Uterus (tissue), 4 donors: ENCODE measurements around the gene KIF26A. TPM values are rescaled to one million over a fixed set of nuclear protein-coding genes. Genes with fewer than 3 reads are reported as not detected.

Experiments
- DNase-seq, 2 donors: peaks; one replicate each; pipeline ENCODE4 v3.0.0-alpha.2; 2019 to 2020
- H3K27ac ChIP-seq, 2 donors: fragments of 200-600 bp; sonication (generic); 1 replicate in 1 of 2; 2 replicates in 1 of 2; pipeline ENCODE4 v1.5.1; 2016 to 2018
- H3K27me3 ChIP-seq, 2 donors: fragments of 200-600 bp; sonication (generic); one replicate each; pipeline ENCODE4 v1.5.1; 2018 to 2019; ENCODE audit warnings: control low read depth in 1 of 2
- H3K36me3 ChIP-seq, 2 donors: fragments of 200-600 bp; sonication (generic); one replicate each; pipeline ENCODE4 v1.5.1; 2019; ENCODE audit warnings: control low read depth in 1 of 2
- H3K4me1 ChIP-seq, 2 donors: fragments of 200-600 bp; sonication (generic); one replicate each; pipeline ENCODE4 v1.5.1; 2018 to 2019; ENCODE audit warnings: control low read depth in 1 of 2
- H3K4me3 ChIP-seq, 2 donors: fragments of 200-600 bp; sonication (generic); 1 replicate in 1 of 2; 2 replicates in 1 of 2; pipeline ENCODE4 v1.5.1; 2018 to 2019; ENCODE audit warnings: mild to moderate bottlenecking in 1 of 2
- H3K9me3 ChIP-seq, 2 donors: fragments of 200-600 bp; sonication (generic); one replicate each; pipeline ENCODE4 v1.5.1; 2019; ENCODE audit warnings: control low read depth in 1 of 2
- CTCF ChIP-seq, 4 experiments: fragments of 200-600 bp in 2 of 4; fragments of 450-650 bp in 2 of 4; sonication (generic) in 2 of 4; IDR thresholded peaks; one replicate each; pipeline ENCODE4 v1.5.1; 2016 to 2019; ENCODE audit warnings: antibody characterized with exemption in 4 of 4, mild to moderate bottlenecking in 2 of 4, moderate library complexity in 1 of 4
- POLR2A ChIP-seq, 2 donors: fragments of 450-650 bp; IDR thresholded peaks; one replicate each; pipeline ENCODE4 v1.6.1; 2016; ENCODE audit warnings: antibody characterized with exemption in 2 of 2, mild to moderate bottlenecking in 1 of 2, moderate library complexity in 1 of 2
- intact Hi-C: fragments of 100-400 bp; cut with DNase I; formaldehyde crosslinking; loops from one replicate; pipeline ENCODE4 v1.15.1; 2023; ENCODE audit warnings: low total_unique reads
- total RNA-seq, 4 donors: library from RNA; depleted of rRNA in 3 of 4; stranded (reverse); fragments of >200 nt in 3 of 4; gene quantifications; one replicate each; pipeline versions ENCODE4 v1.1.0 to v1.2.4, GENCODE V29; 2014 to 2023
- donor health status: DM: yes; HTN: yes; CAD: no.

KIF26A gene
- total RNA-seq, 4 donors from 2014 or later = 4.1 to 10.5 (median 7.5) TPM

DNA sequence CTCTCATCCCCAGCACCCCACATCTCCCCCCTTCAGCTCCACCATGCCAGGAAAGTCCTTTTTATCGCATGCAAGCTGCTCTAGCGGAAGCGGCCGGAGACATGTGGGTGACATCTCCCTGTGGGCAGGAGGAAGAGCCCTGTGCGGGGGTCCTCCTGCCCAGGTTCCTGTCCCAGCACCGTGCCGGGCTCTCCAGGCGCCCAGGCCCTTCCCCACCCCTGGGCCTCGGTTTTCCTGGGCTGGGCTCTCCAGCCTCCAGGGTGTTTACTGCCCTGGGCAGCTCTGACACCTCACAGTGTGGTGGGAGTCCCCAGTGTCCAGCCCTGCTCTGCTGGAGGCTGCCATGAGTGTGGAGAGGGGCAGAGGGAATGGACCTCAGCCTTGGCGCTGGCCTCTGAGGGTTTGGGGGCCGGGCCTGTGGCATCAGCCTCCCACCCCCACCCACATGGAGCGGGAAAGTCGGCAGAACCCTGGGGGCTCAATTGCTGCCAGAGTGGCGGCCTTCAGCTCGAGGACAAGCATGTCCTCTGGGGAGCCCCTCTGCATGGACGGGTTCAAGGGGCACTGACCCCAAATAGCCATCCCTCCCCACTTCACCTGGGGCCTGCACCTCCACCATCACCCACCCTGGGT, 36.0 kb upstream of the KIF26A start:
- no peak for DNase-seq

GRCh38 chr14:104103061-104103445, 35.3 kb upstream of the KIF26A start:
- H3K27ac ChIP-seq = no peak overlapping the region
- H3K4me3 ChIP-seq = no peak overlapping the region
- intact Hi-C loops = no loop called here
- DNase-seq = no peak
- no peaks in the 10 kb centered on the region for H3K9me3 ChIP-seq
- H3K36me3 ChIP-seq = no peaks in the 10 kb centered on the region
- no peaks in the 10 kb centered on the region for H3K27me3 ChIP-seq
- TF ChIP-seq POLR2A (IDR thresholded peaks at IDR 0.05) (no peak), CTCF (IDR thresholded peaks at IDR 0.05) (no peak)
- no peaks in the 10 kb centered on the region for H3K4me1 ChIP-seq

More for the DNA sequence above, 36.0 kb upstream of the KIF26A start:
- Histone ChIP-seq H3K27me3 (no peaks in the 10 kb centered on the region), H3K4me1 (no peaks in the 10 kb centered on the region), H3K27ac (no peak overlapping the region), H3K9me3 (no peaks in the 10 kb centered on the region), H3K4me3 (no peak overlapping the region), H3K36me3 (no peaks in the 10 kb centered on the region)
- TF ChIP-seq POLR2A (IDR thresholded peaks at IDR 0.05) (no peak), CTCF (IDR thresholded peaks at IDR 0.05) (no peak)
- intact Hi-C loops = no loop called here

DNA sequence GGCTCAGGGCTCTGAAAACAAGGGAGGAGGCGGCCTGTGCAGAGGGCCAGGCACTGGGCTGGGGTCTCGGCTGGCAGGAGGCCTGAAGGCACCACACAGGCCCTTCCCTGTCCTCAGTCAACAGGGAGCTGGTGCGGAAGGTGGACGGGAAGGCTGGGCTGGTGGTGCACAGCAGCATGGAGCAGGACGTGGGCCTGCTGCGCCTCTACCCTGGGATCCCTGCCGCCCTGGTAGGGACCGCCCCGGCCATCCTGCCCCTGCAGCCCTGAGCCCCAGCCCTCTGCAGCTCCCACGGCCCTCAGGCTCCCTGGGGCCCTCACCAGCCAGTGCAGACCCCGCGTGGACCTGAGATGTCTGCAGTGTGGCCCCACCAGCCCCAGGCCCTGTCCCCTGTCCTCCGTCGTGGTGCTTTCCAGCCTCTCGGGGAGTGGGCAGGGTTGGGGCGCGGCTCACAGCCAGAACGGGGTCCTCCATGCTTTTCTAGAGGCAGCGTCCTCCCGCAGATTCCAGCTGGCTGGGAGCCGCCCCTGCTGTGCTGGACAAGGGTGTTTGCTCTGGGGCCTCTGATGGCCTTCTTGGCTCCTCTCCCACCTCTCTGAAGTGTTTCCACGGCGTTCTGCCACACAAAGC, 34.8 kb upstream of the KIF26A start:
- no peaks in the 10 kb centered on the region for H3K36me3 ChIP-seq
- no peak overlapping the region for H3K27ac ChIP-seq
- DNase-seq = no peak
- no peaks in the 10 kb centered on the region for H3K27me3 ChIP-seq
- H3K4me3 ChIP-seq = no peak overlapping the region
- H3K9me3 ChIP-seq = no peaks in the 10 kb centered on the region
- intact Hi-C loops = no loop called here
- no peaks in the 10 kb centered on the region for H3K4me1 ChIP-seq
- TF ChIP-seq CTCF (IDR thresholded peaks at IDR 0.05) = no peak
- TF ChIP-seq POLR2A (IDR thresholded peaks at IDR 0.05) = no peak

DNA sequence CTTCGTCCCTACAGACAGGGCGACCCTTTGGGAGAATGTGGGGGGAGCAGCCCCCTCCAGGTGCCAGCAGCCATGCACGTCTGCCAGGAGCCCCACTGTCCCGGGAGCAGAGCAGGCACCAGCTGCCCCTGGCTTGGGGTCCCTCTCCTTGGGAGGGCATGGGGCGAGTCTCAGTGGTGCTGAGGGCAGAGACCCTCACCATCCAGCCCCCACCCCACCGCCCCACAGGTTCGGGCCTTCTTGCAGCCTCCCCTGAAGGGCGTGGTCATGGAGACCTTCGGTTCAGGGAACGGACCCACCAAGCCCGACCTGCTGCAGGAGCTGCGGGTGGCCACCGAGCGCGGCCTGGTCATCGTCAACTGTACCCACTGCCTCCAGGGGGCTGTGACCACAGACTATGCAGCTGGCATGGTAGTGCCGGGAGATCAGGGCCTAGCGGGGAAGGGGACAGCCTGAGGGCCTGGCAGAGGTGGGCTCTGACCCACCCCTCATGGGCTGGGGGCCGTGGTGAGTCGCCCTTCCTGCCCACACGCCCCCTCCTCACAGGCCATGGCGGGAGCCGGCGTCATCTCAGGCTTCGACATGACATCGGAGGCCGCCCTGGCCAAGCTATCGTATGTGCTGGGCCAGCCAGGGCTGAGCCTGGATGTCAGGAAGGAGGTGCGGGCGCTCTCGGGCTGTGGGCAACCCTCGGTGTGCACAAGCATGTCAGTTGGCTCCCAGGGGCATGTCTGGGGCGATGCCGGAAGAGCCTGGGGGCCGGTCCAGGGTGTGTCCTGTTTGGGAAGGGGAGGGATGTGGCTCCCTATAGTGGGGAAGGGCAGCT, 34.1 kb upstream of the KIF26A start:
- Histone ChIP-seq H3K36me3 (no peaks in the 10 kb centered on the region), H3K4me1 (no peaks in the 10 kb centered on the region), H3K9me3 (no peaks in the 10 kb centered on the region), H3K4me3 (no peak overlapping the region), H3K27me3 (no peaks in the 10 kb centered on the region), H3K27ac (no peak overlapping the region)
- TF ChIP-seq POLR2A (IDR thresholded peaks at IDR 0.05) = no peak
- no peak for TF ChIP-seq CTCF (IDR thresholded peaks at IDR 0.05)
- no peak for DNase-seq
- intact Hi-C loops = no loop called here
